GM18520 (cell line): Measurements from ENCODE around the gene GNG13.

Experiments
- ATAC-seq: cut with Tn5 transposase; IDR thresholded peaks from one replicate; pipeline ENCODE4 v1.9.1; 2021; ENCODE audit not compliant: unreplicated experiment

GNG13 gene

GRCh38 chr16:815861-816260 is 15.3 kb upstream of the GNG13 start:
- ATAC-seq: no peak

- ATAC-seq: no peak
Measured at GRCh38 chr16:814974-815373, 14.4 kb upstream of the GNG13 start.

- no peak for ATAC-seq
Measured at GRCh38 chr16:813916-814412, 13.4 kb upstream of the GNG13 start.

GRCh38 chr16:813204-813915 is 12.8 kb upstream of the GNG13 start:
- no peak for ATAC-seq

- no peak for ATAC-seq
Measured at GRCh38 chr16:808085-808386, 7.5 kb upstream of the GNG13 start.

GRCh38 chr16:807347-808084 is 7.0 kb upstream of the GNG13 start:
- peak; percentile 85 for ATAC-seq

GRCh38 chr16:805474-805873 is 4.9 kb upstream of the GNG13 start:
- ATAC-seq: no peak

GRCh38 chr16:804193-805048 is 3.9 kb upstream of the GNG13 start:
- no peak for ATAC-seq

GRCh38 chr16:803754-804080 is 3.2 kb upstream of the GNG13 start:
- ATAC-seq: no peak

GRCh38 chr16:802914-803753 is 2.6 kb upstream of the GNG13 start:
- ATAC-seq: no peak

- ATAC-seq: no peak
Measured at GRCh38 chr16:802461-802860, 1.9 kb upstream of the GNG13 start.

- ATAC-seq: no peak
Measured at GRCh38 chr16:801584-802363, 1.2 kb upstream of the GNG13 start.

GRCh38 chr16:800834-801511 is 439 bp upstream of the GNG13 start:
- ATAC-seq: no peak

GRCh38 chr16:799111-799947 is 1.2 kb downstream of the GNG13 start:
- ATAC-seq: no peak

GRCh38 chr16:798666-799065 is 1.9 kb downstream of the GNG13 start:
- no peak for ATAC-seq

- ATAC-seq: no peak
Measured at GRCh38 chr16:797686-798085, 2.8 kb downstream of the GNG13 start.

GRCh38 chr16:797120-797420 is 3.5 kb downstream of the GNG13 start:
- ATAC-seq: no peak

- ATAC-seq: no peak
Measured at GRCh38 chr16:796296-797119, 4.0 kb downstream of the GNG13 start.
